GM19397 (cell line): ENCODE results near the gene OR5B3.
"Not testable (repeated sequence)": the region's sequence is repeated elsewhere in the genome, so short reads cannot be mapped to it uniquely, and the experiment has no call there.

Experiments used
- ATAC-seq: cut with Tn5 transposase; IDR thresholded peaks from one replicate; pipeline ENCODE4 v1.9.1; 2021; ENCODE audit warnings: mild to moderate bottlenecking, moderate library complexity; ENCODE audit not compliant: unreplicated experiment

Gene OR5B3

GRCh38 chr11:58406774-58407173 lies at the start of gene OR5B3:
Gene OR5B3, minus strand, starts transcription at chr11:58406874. Its CDS starts 3,465 bp downstream, at chr11:58403409.
- no peak for ATAC-seq

- ATAC-seq: no peak
Observed at GRCh38 chr11:58451585-58451984, 44.9 kb upstream of the OR5B3 start.

GRCh38 chr11:58446294-58446693 lies 39.6 kb upstream of the OR5B3 start:
- ATAC-seq: no peak

DNA sequence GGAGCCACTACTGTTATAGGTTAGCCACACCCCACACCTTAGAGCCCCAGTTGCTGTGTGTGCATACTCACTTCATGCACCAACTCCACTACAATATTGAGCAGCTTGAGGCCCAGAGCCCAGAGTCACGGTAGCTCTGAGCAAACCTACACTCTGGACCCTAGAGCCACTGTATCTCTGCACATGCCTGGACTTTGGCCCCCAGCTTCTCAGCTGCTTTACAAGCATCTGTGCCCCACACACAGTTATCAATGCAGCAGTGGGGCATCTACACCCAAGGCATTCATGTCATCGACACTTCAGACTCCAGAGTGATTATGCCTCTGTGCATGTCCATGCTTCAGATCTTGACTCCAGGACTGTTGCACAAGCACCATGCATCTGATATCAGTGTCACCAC lies 37.6 kb upstream of the OR5B3 start:
- no peak for ATAC-seq

DNA sequence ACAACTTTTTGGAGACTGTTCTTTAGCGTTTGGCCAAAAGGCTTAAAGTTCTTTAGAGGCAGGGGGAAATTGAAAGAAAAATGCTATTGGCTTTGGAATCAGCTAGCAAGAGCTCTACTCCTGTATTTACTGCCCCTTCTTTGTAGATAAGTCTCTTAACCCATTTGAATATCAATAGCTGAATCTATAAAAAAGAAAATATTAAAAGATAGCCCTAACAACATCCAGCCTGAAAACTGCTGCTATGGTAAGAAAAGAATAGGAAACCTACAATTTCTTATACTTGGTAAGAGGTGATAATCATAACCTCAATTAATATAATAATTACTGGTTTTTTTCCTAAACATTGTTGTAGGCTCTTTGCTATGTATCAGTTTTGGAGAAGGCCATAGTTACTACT lies 35.5 kb upstream of the OR5B3 start, which contains the start of gene OR5B12:
OR5B12 (minus strand) TSS at position 101 of the 400 bp plus-strand sequence. CDS start 2,085 bp downstream, outside the sequence.
- no peak for ATAC-seq

DNA sequence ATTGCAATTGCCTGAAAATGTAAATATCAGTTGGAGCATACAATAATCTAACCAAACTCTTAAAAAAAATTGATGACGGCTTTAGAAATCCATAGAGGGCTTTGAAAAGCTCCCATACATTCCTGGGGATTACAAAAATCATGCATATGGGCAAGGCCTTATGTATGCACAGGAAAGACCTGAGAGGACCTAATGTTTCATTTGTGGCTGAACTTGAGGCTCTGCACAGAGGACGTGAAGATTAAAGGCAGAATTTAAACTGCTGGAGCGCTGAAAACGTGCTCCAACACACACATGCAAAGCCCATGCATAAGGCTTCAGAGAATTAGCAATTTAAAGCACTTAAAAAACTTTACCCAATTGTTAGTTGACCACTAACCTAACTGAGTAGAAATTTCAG lies 31.8 kb upstream of the OR5B3 start:
- ATAC-seq: no peak

GRCh38 chr11:58434217-58434616 lies 27.5 kb upstream of the OR5B3 start:
- no peak for ATAC-seq

GRCh38 chr11:58433638-58434203 lies 27.0 kb upstream of the OR5B3 start:
- no peak for ATAC-seq

DNA sequence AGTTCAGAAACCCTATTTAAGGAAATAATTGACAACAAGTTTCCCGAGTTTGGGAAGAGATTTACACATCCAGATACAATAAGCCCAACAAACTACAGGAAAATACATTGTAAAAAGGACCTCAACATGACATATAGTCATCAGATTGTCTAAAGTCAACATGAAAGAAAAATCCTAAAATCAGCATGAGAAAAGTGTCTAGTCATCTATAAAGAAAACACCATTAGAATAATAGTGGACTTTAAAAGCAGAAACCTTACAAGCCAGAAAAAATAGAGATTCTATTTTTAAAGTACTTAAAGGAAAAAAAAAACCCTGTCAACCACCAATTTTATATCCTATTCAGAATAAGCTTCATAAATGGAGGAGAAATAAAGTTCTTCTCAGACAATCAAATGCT lies 22.6 kb upstream of the OR5B3 start:
- no peak for ATAC-seq

DNA sequence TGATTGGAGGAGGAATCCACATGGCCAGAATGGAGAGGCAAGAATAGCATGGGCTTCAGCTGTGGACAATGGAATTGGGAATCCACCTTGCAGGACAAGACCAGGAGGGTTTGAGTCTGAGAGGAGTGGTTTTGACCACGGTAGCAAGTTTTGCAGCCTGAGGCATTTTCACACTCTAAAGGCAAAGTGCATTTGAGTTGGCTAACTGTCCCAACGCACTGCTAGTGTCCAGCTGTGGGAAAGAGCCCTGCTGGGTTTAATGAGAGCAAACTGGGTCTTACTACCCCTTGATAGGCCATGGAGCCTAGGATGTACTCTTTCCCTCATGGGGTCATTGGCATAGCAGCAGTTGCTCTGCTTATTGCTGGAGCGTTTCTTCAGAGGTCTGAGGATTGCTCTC lies 21.3 kb upstream of the OR5B3 start, which contains the start of gene OR5B2:
OR5B2 (minus strand) TSS at position 101 of the 400 bp plus-strand sequence. CDS start 4,860 bp downstream, outside the sequence.
- no peak for ATAC-seq

GRCh38 chr11:58399622-58400021 lies 7.1 kb downstream of the OR5B3 start:
- ATAC-seq: not testable (repeated sequence)

DNA sequence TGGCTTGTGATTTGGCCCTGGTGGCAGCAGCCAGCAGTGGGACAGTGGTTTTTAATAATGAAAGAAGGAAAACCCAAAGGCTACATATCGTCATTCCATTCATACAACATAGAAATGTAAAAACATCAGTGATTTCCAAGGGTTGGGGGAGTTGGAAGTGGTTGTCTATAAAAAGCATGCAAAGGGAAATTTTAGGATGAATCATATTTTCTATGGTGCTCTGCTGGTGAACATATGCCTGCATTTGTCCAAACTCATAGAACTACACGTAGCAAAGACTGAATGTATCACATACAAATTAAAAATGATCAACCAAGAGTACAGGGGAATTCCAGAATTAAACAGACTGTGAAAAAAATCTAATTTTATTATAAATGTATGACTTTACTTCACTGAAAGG lies 11.1 kb downstream of the OR5B3 start:
- ATAC-seq: no peak

- ATAC-seq: no peak
Observed at GRCh38 chr11:58394195-58394594, 12.5 kb downstream of the OR5B3 start.

GRCh38 chr11:58392746-58393145 lies 13.9 kb downstream of the OR5B3 start:
- ATAC-seq: no peak

DNA sequence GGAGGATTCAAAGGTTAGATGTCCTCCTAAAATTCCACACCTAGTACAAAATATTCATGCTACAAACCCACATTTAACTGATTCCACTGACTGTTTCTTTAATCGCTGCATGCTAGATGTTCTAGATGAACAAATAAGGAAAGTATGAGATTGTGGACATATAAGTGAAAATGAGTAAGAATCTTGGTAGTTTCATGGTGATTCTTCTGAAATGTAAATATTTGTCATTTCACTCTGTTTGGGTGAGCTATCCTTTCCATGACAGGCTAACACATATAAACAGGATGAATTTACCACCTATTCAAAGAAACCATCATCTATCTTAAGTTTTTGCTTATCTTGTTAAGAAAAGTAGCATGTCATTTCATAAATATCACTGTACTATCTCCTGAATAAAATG lies 14.8 kb downstream of the OR5B3 start:
- ATAC-seq: no peak

GRCh38 chr11:58390551-58391063 lies 16.1 kb downstream of the OR5B3 start:
- no peak for ATAC-seq

DNA sequence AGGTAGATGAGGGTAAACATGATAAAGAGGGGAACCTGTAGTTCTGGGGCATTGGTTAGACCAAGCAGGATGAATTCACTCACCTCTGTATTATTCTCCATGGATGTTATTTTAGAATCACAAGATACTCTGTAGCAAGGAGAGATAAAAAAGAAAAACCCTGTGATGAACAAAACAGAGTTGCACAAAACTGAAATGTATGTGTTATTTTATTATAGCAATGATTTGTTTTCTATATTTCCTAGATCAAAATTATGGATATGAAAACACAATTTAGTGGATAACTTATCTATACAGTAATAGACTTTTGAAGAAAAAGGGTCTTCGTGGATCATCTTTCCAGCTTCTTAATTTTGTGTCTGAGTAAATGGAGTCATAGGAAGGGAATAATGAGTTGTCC lies 47.7 kb downstream of the OR5B3 start, which contains the start of gene OR5B17:
OR5B17 (minus strand) TSS at position 101 of the 400 bp plus-strand sequence; CDS start at position 101, 0 bp downstream.
- no peak for ATAC-seq

DNA sequence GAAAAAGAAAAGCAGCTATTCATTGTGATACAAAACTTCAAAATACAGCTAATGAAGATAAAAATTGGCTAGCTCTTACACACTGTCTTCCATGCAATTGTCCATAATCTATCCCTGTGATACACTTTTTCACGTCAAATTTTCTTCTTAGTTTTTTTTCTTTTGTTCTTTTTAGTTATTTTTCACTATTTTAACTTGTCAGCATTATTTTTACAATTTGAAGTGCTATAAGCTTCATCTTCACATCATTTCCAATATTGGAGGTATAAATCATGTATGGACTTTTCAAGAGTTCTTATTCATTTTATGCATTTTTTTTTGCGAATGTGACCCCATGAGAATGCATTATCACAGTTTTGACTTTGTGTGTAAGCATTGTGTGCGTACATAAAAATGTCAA lies 51.9 kb downstream of the OR5B3 start:
- no peak for ATAC-seq
